SK-N-SH (cell line): Measurements from ENCODE around the gene TERF2IP. TPM values are rescaled to one million over a fixed set of nuclear protein-coding genes. Genes with fewer than 3 reads are reported as not detected.

Experiments used
- CTCF ChIA-PET: fragments of 300-600, 350-600 bp; formaldehyde crosslinking; extraction: SDS; loops from one replicate; lab custom pipeline; 2021; lab: Yijun Ruan, JAX
- POLR2A ChIA-PET: fragments of 350-600 bp; sonication (Branson Sonifier 250); formaldehyde crosslinking; extraction: SDS; loops from one replicate; lab custom pipeline; 2020; ENCODE audit warnings: antibody characterized with exemption, inconsistent platforms; lab: Yijun Ruan, JAX
- DNase-seq: peaks from one replicate; pipeline ENCODE4 v3.0.0; 2012
- H2AFZ ChIP-seq: fragments of 200-600 bp; sonication (generic); 2 replicates; pipeline ENCODE4 v1.8.1; 2016; ENCODE audit warnings: antibody characterized with exemption, mild to moderate bottlenecking, low read depth
- H3F3A ChIP-seq: fragments of 200-600 bp; sonication (generic); replicated peaks from 2 replicates; pipeline ENCODE3; 2016; ENCODE audit warnings: antibody characterized with exemption, mild to moderate bottlenecking; ENCODE audit not compliant: insufficient read depth
- H3K27ac ChIP-seq, 2 experiments: fragments of 200-500 bp in 1 of 2; fragments of 200-600 bp in 1 of 2; sonication (Bioruptor generic) in 1 of 2; sonication (generic), shearing (Covaris generic) in 1 of 2; 2 replicates each; pipeline versions ENCODE4 v1.5.1 to v1.6.1; 2014 to 2016; ENCODE audit warnings: low read depth in 2 of 2, inconsistent platforms in 1 of 2, low read length in 1 of 2, mild to moderate bottlenecking in 1 of 2, mixed read lengths in 1 of 2
- H3K27me3 ChIP-seq: fragments of 200-600 bp; sonication (generic), shearing (Covaris generic); 2 replicates; pipeline ENCODE4 v1.6.1; 2016; ENCODE audit warnings: mixed run types; ENCODE audit not compliant: insufficient read depth
- H3K36me3 ChIP-seq, 2 experiments: fragments of 200-500 bp in 1 of 2; fragments of 200-600 bp in 1 of 2; sonication (Bioruptor generic) in 1 of 2; sonication (generic) in 1 of 2; replicated peaks in 1 of 2; 2 replicates each; pipeline versions ENCODE3 to v1.5.1; 2014 to 2016; ENCODE audit warnings: low read length in 1 of 2, mild to moderate bottlenecking in 1 of 2; ENCODE audit not compliant: insufficient read depth in 2 of 2, control insufficient read depth in 1 of 2
- H3K4me1 ChIP-seq, 2 experiments: fragments of 200-500 bp in 1 of 2; fragments of 200-600 bp in 1 of 2; sonication (Bioruptor generic) in 1 of 2; sonication (generic), shearing (Covaris generic) in 1 of 2; 2 replicates each; pipeline versions ENCODE4 v1.5.1 to v1.6.1; 2014 to 2016; ENCODE audit warnings: low read depth in 1 of 2, low read length in 1 of 2, mixed run types in 1 of 2; ENCODE audit not compliant: insufficient read depth in 2 of 2, control insufficient read depth in 1 of 2
- H3K4me2 ChIP-seq: fragments of 200-600 bp; sonication (generic), shearing (Covaris generic); 2 replicates; pipeline ENCODE4 v1.6.1; 2017; ENCODE audit warnings: mixed run types
- H3K4me3 ChIP-seq, 2 experiments: fragments of 200-500 bp in 1 of 2; fragments of 200-600 bp in 1 of 2; sonication (Bioruptor generic) in 1 of 2; sonication (generic), shearing (Covaris generic) in 1 of 2; 2 replicates each; pipeline versions ENCODE4 v1.5.1 to v1.8.1; 2014 to 2016; ENCODE audit warnings: low read depth in 2 of 2, inconsistent platforms in 1 of 2, low read length in 1 of 2, mild to moderate bottlenecking in 1 of 2, mixed read lengths in 1 of 2, moderate library complexity in 1 of 2
- H3K79me2 ChIP-seq: fragments of 200-600 bp; sonication (generic); 2 replicates; pipeline ENCODE4 v1.8.1; 2017; ENCODE audit warnings: mild to moderate bottlenecking; ENCODE audit not compliant: insufficient read depth
- H3K9ac ChIP-seq: fragments of 200-600 bp; sonication (generic); 2 replicates; pipeline ENCODE4 v1.6.1; 2017; ENCODE audit warnings: mixed run types
- H3K9me2 ChIP-seq: fragments of 200-600 bp; sonication (generic); 2 replicates; pipeline ENCODE4 v1.6.1; 2017; ENCODE audit warnings: mixed run types
- H3K9me3 ChIP-seq: fragments of 200-600 bp; sonication (generic); 2 replicates; pipeline ENCODE4 v1.6.1; 2017; ENCODE audit warnings: mixed run types, mild to moderate bottlenecking, moderate library complexity
- H4K20me1 ChIP-seq: fragments of 200-600 bp; sonication (generic); 2 replicates; pipeline ENCODE4 v1.6.1; 2017; ENCODE audit warnings: mild to moderate bottlenecking, mixed run types; ENCODE audit not compliant: insufficient read depth
- IRF3 ChIP-seq: fragments of 150-350 bp; IDR thresholded peaks from 2 replicates; pipeline ENCODE4 v1.6.1; 2016; ENCODE audit warnings: mild to moderate bottlenecking, low read depth, low read length
- MAX ChIP-seq: IDR thresholded peaks from 2 replicates; pipeline ENCODE4 v1.4.0; 2012; ENCODE audit warnings: low read depth
- NRF1 ChIP-seq: IDR thresholded peaks from 2 replicates; pipeline ENCODE4 v1.6.1; 2012; ENCODE audit warnings: low read depth, mild to moderate bottlenecking, low read length
- POLR2AphosphoS5 ChIP-seq: IDR thresholded peaks from 2 replicates; pipeline ENCODE4 v1.6.1; 2012; ENCODE audit warnings: low read depth, low read length
- REST ChIP-seq: IDR thresholded peaks from 2 replicates; pipeline ENCODE4 v1.6.1; 2012; ENCODE audit warnings: mild to moderate bottlenecking, low read depth, low read length, moderate library complexity
- RFX5 ChIP-seq: IDR thresholded peaks from 2 replicates; pipeline ENCODE4 v1.6.1; 2012; ENCODE audit warnings: mild to moderate bottlenecking, improper control_type of control experiment, low read length
- RXRA ChIP-seq: IDR thresholded peaks from 2 replicates; pipeline ENCODE4 v1.4.0; 2012; ENCODE audit warnings: low read depth, mild to moderate bottlenecking, borderline replicate concordance
- TCF12 ChIP-seq: IDR thresholded peaks from 2 replicates; pipeline ENCODE4 v1.4.0; 2012
- USF2 ChIP-seq: fragments of 150-350 bp; IDR thresholded peaks from 2 replicates; pipeline ENCODE4 v1.6.1; 2017; ENCODE audit warnings: antibody characterized with exemption, low read length, low read depth, borderline replicate concordance
- WGBS: methylation state at CpG from one replicate; pipeline ENCODE4 v1.1.6; 2017; ENCODE audit warnings: low lambda C conversion rate; 5-methylcytosine and 5-hydroxymethylcytosine counted together
- polyA plus RNA-seq, 3 experiments: library from polyadenylated mRNA; depleted of rRNA; stranded (reverse); fragments of >200 nt; gene quantifications; 2 replicates each; pipeline ENCODE4 v1.2.3, GENCODE V29; 2012

TERF2IP gene
- polyA plus RNA-seq, 1 of the 3 experiments (the other 2 are of a cell fraction), result 32.0 TPM

GRCh38 chr16:75628351-75628750 lies 19.2 kb upstream of the TERF2IP start:
- H3K4me2 ChIP-seq, result no peak overlapping the region
- ChIA-PET CTCF (no interaction called here), POLR2A (no interaction called here)
- no peak for TF ChIP-seq RXRA
- no peak overlapping the region for H3K9ac ChIP-seq
- H3F3A ChIP-seq, result peaks cover 16% of the 10 kb centered on the region
- no peak overlapping the region; a peak in 1 of 4 replicates for H3K27ac ChIP-seq
- H3K9me3 ChIP-seq, result no peaks in the 10 kb centered on the region
- no peak overlapping the region for H3K4me3 ChIP-seq
- no peaks in the 10 kb centered on the region for H3K79me2 ChIP-seq
- DNase-seq, result no peak
- no peaks in the 10 kb centered on the region for H4K20me1 ChIP-seq
- H3K9me2 ChIP-seq, result no peaks in the 10 kb centered on the region
- no peaks in the 10 kb centered on the region for H3K4me1 ChIP-seq
- 93% methylated on average over 4 of the region's 4 CpGs for WGBS
- no peaks in the 10 kb centered on the region for H3K27me3 ChIP-seq
- H2AFZ ChIP-seq, result no peak overlapping the region
- peaks cover 39 to 70% of the 10 kb centered on the region in 2 experiments for H3K36me3 ChIP-seq

- no peak overlapping the region for H3K27ac ChIP-seq
- TF ChIP-seq TCF12, result no peak
- TF ChIP-seq POLR2AphosphoS5, result no peak
- no peak for TF ChIP-seq MAX
- no peak for TF ChIP-seq RFX5
- no peak for TF ChIP-seq REST
- TF ChIP-seq IRF3, result no peak
- TF ChIP-seq USF2, result no peak
- no peak for TF ChIP-seq NRF1
- H4K20me1 ChIP-seq, result no peaks in the 10 kb centered on the region
- WGBS, result 96% methylated on average over 10 of the region's 10 CpGs
- H2AFZ ChIP-seq, result no peak overlapping the region
- H3K9me3 ChIP-seq, result no peaks in the 10 kb centered on the region
- ChIA-PET POLR2A (no interaction called here), CTCF (no interaction called here)
- H3K9me2 ChIP-seq, result no peaks in the 10 kb centered on the region
- H3K4me1 ChIP-seq, result no peaks in the 10 kb centered on the region
- H3K79me2 ChIP-seq, result no peaks in the 10 kb centered on the region
- H3K36me3 ChIP-seq, result peaks cover 45 to 74% of the 10 kb centered on the region in 2 experiments
- DNase-seq, result no peak
- no peak overlapping the region for H3K9ac ChIP-seq
- no peaks in the 10 kb centered on the region for H3K27me3 ChIP-seq
- H3F3A ChIP-seq, result peaks cover 16% of the 10 kb centered on the region
- H3K4me3 ChIP-seq, result no peak overlapping the region
- no peak overlapping the region for H3K4me2 ChIP-seq
Observed at GRCh38 chr16:75629132-75629531, 18.4 kb upstream of the TERF2IP start.
